GM10248 (cell line): ENCODE results near the gene MAGEC3.

ENCODE experiments used
- CTCF ChIA-PET: fragments of 300-600 bp; sonication (Branson Sonifier 250); formaldehyde crosslinking; extraction: SDS; loops from one replicate; lab custom pipeline; 2021; ENCODE audit warnings: antibody characterized with exemption; lab: Yijun Ruan, JAX
- POLR2A ChIA-PET: fragments of 350-650 bp; sonication (Branson Sonifier 250); formaldehyde crosslinking; extraction: SDS; loops from one replicate; lab custom pipeline; 2020; ENCODE audit warnings: antibody characterized with exemption; lab: Yijun Ruan, JAX
- DNase-seq: peaks from one replicate; pipeline ENCODE4 v3.0.0; 2012; ENCODE audit errors: extremely low spot score
- CTCF ChIP-seq: IDR thresholded peaks from 2 replicates; pipeline ENCODE4 v1.5.1; 2012; ENCODE audit warnings: mild to moderate bottlenecking, low read depth; ENCODE audit errors: extremely low read depth, missing control alignments, control extremely low read depth

Gene MAGEC3

GRCh38 chrX:141838016-141838415 lies at the start of gene MAGEC3:
Gene MAGEC3, plus strand, starts transcription at chrX:141838316. Its CDS starts 0 bp downstream, at chrX:141838316.
- POLR2A ChIA-PET: no interaction called here
- CTCF ChIA-PET: no interaction called here

GRCh38 chrX:141791856-141792255 lies 46.3 kb upstream of the MAGEC3 start:
- POLR2A ChIA-PET: no interaction called here
- TF ChIP-seq CTCF: no peak
- CTCF ChIA-PET: no interaction called here
- no peak for DNase-seq

More at GRCh38 chrX:141838016-141838415, at the start of gene MAGEC3:
- TF ChIP-seq CTCF: no peak
- no peak for DNase-seq

GRCh38 chrX:141811438-141811837 lies 26.7 kb upstream of the MAGEC3 start:
- POLR2A ChIA-PET: no interaction called here
- DNase-seq: no peak
- CTCF ChIA-PET: no interaction called here
- TF ChIP-seq CTCF: no peak

- ChIA-PET POLR2A (no interaction called here), CTCF (interaction anchor here (1.0 kb wide), 1 partner anchor 10 kb away, joined by 3 read pairs; no protein-coding TSS in a partner anchor)
- no peak for DNase-seq
Measured at GRCh38 chrX:141814213-141814857, 23.8 kb upstream of the MAGEC3 start.

GRCh38 chrX:141815904-141816303 lies 22.2 kb upstream of the MAGEC3 start:
- CTCF ChIA-PET: no interaction called here
- no peak for TF ChIP-seq CTCF

More at GRCh38 chrX:141814213-141814857, 23.8 kb upstream of the MAGEC3 start:
- TF ChIP-seq CTCF: no peak

GRCh38 chrX:141832247-141832646 lies 5.9 kb upstream of the MAGEC3 start:
- CTCF ChIA-PET: no interaction called here
- POLR2A ChIA-PET: no interaction called here
- no peak for TF ChIP-seq CTCF
- no peak for DNase-seq

More at GRCh38 chrX:141815904-141816303, 22.2 kb upstream of the MAGEC3 start:
- no peak for DNase-seq
- POLR2A ChIA-PET: no interaction called here
